Left ventricle myocardium inferior (tissue), 1 donor: ENCODE measurements around the gene INO80C. TPM values are rescaled to one million over a fixed set of nuclear protein-coding genes. Genes with fewer than 3 reads are reported as not detected.

ENCODE experiments used
- DNase-seq: peaks from one replicate; pipeline ENCODE4 v3.0.0-alpha.2; 2020
- H3K27ac ChIP-seq: fragments of 200-600 bp; replicated peaks from 2 replicates; pipeline ENCODE4 v1.8.0; 2021
- H3K27me3 ChIP-seq: fragments of 200-600 bp; 2 replicates; pipeline ENCODE4 v1.8.0; 2021; ENCODE audit warnings: low read depth
- H3K36me3 ChIP-seq: fragments of 200-600 bp; 2 replicates; pipeline ENCODE4 v1.8.0; 2021
- H3K4me1 ChIP-seq: fragments of 200-600 bp; 2 replicates; pipeline ENCODE4 v1.8.0; 2021
- H3K4me3 ChIP-seq: fragments of 200-600 bp; 2 replicates; pipeline ENCODE4 v1.8.0; 2021; ENCODE audit warnings: mild to moderate bottlenecking, moderate library complexity
- H3K9me3 ChIP-seq: fragments of 200-600 bp; replicated peaks from 2 replicates; pipeline ENCODE4 v1.8.0; 2021
- CTCF ChIP-seq: fragments of 200-600 bp; IDR thresholded peaks from 2 replicates; pipeline ENCODE4 v1.8.0; 2021; ENCODE audit warnings: antibody characterized with exemption, mild to moderate bottlenecking, borderline replicate concordance
- intact Hi-C: fragments of 100-400 bp; cut with micrococcal nuclease; formaldehyde crosslinking; loops from one replicate; pipeline ENCODE4 v1.11.0; 2022
- total RNA-seq: library from RNA; stranded (reverse); fragmentation: NEBNext Ultra II Directional; extraction: Animal tissue kit (Norgen Biotek cat#: 25700); gene quantifications from one replicate; pipeline ENCODE4 v1.2.1, GENCODE V29; 2021
- donor health status: DM: no; HTN: yes; CAD: no; lungs with severe emphysema.

INO80C gene
- total RNA-seq, 1 donor from 2014 or later = 20.3 TPM

- DNase-seq = no peak
- no peak overlapping the region for H3K27ac ChIP-seq
- H3K9me3 ChIP-seq = no peaks in the 10 kb centered on the region
- no peaks in the 10 kb centered on the region for H3K27me3 ChIP-seq
- H3K4me3 ChIP-seq = no peak overlapping the region
- intact Hi-C loops = no loop called here
- no peaks in the 10 kb centered on the region for H3K4me1 ChIP-seq
- no peaks in the 10 kb centered on the region for H3K36me3 ChIP-seq
- no peak for TF ChIP-seq CTCF
Observed at GRCh38 chr18:35477497-35477896, 20.3 kb downstream of the INO80C start.

DNA sequence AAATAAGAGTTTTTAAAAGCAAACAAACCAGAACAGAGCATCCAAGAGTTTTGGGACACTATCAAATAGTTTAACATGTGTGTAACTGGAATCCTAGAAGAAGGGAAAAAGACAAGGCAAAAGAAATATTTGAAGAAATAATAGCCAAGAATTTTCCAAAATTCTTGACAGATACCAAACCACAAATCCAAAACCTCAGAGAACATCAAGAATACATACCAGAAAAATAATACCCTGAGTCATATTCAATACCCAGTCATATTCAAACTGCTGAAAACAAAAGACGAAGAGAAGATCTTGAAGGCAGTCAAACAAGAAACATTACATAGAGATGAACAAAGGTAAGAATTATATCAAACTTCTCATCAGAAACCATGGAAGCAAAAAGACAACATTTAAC, 22.9 kb downstream of the INO80C start:
- H3K4me1 ChIP-seq = no peaks in the 10 kb centered on the region
- H3K36me3 ChIP-seq = no peaks in the 10 kb centered on the region
- no peaks in the 10 kb centered on the region for H3K9me3 ChIP-seq
- H3K27me3 ChIP-seq = no peaks in the 10 kb centered on the region
- intact Hi-C loops = no loop called here
- TF ChIP-seq CTCF = no peak
- no peak for DNase-seq
- no peak overlapping the region for H3K4me3 ChIP-seq
- no peak overlapping the region for H3K27ac ChIP-seq

GRCh38 chr18:35473562-35473961, 24.2 kb downstream of the INO80C start:
- TF ChIP-seq CTCF = no peak
- Histone ChIP-seq H3K9me3 (no peaks in the 10 kb centered on the region), H3K4me1 (no peaks in the 10 kb centered on the region), H3K27ac (no peak overlapping the region), H3K27me3 (no peaks in the 10 kb centered on the region), H3K36me3 (no peaks in the 10 kb centered on the region), H3K4me3 (no peak overlapping the region)
- intact Hi-C loops = no loop called here
- no peak for DNase-seq

- H3K36me3 ChIP-seq = no peaks in the 10 kb centered on the region
- DNase-seq = no peak
- H3K4me3 ChIP-seq = no peak overlapping the region
- no peaks in the 10 kb centered on the region for H3K27me3 ChIP-seq
- H3K9me3 ChIP-seq = no peaks in the 10 kb centered on the region
- no peak for TF ChIP-seq CTCF
- H3K27ac ChIP-seq = no peak overlapping the region
- intact Hi-C loops = no loop called here
- peaks cover 18% of the 10 kb centered on the region for H3K4me1 ChIP-seq
Observed at GRCh38 chr18:35470435-35470834, 27.3 kb downstream of the INO80C start.

DNA sequence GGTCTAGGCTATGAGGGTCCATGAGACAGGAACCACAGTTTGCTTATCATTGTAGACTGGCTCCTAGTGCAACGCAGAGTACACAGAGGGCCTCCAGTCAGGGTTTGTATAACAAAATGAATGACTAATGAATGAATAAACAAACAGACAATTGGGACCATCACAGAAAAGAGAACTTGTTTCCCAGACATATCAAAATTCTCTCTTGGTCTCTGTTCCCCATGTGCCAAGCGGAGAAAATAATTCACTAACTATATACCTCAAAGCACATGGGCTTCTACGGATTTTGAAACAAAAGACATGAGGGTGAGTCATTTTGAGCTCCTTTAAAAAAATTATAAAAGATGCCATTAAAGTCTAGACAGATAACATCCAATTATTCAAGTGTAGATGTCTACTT, 28.0 kb downstream of the INO80C start:
- no peaks in the 10 kb centered on the region for H3K27me3 ChIP-seq
- no peaks in the 10 kb centered on the region for H3K36me3 ChIP-seq
- no peaks in the 10 kb centered on the region for H3K9me3 ChIP-seq
- intact Hi-C loops = no loop called here
- peaks cover 18% of the 10 kb centered on the region for H3K4me1 ChIP-seq
- no peak overlapping the region for H3K27ac ChIP-seq
- DNase-seq = no peak
- TF ChIP-seq CTCF = no peak
- H3K4me3 ChIP-seq = no peak overlapping the region

- Histone ChIP-seq H3K36me3 (no peaks in the 10 kb centered on the region), H3K27ac (no peak overlapping the region), H3K27me3 (no peaks in the 10 kb centered on the region), H3K9me3 (no peaks in the 10 kb centered on the region), H3K4me3 (no peak overlapping the region), H3K4me1 (peaks cover 26% of the 10 kb centered on the region)
- no peak for DNase-seq
- intact Hi-C loops = no loop called here
- TF ChIP-seq CTCF = no peak
Observed at GRCh38 chr18:35468711-35469110, 29.0 kb downstream of the INO80C start.
